ENCODE results near the gene NEAT1. TPM values are rescaled to one million over a fixed set of nuclear protein-coding genes. Genes with fewer than 3 reads are reported as not detected.

Gene NEAT1
- total RNA-seq, 1 donor from 2014 or later = 43.4 TPM

DNA sequence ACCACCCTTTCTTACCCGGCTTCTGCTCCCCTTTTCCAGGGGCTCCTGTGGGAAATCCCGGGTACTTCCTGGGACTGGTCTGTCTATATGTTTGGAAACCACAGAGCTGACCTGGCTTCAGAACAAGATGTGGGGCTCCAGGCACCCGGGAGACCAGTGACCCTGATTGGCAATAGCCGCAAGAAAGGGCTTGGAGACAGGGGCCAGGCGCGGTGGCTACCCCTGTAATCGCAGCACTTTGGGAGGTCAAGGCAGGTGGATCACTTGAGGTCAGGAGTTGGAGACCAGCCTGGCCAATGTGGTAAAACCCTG lies 3.2 kb upstream of the NEAT1 start:
- Mint-ChIP-seq H3K4me1 (ENCODE audit: unreplicated experiment) (peaks cover 69% of the 10 kb centered on the region), H3K36me3 (ENCODE audit: low read depth, unreplicated experiment) (peaks cover 8% of the 10 kb centered on the region), H3K27me3 (ENCODE audit: unreplicated experiment) (peaks cover 35% of the 10 kb centered on the region), H3K9me3 (ENCODE audit: unreplicated experiment) (no peaks in the 10 kb centered on the region), H3K4me3 (ENCODE audit: unreplicated experiment) (no peak overlapping the region), H3K27ac (ENCODE audit: unreplicated experiment) (peak overlapping the region; percentile 100)
- no peak for DNase-seq (ENCODE audit: low spot score)
- no peak for TF ChIP-seq CTCF (IDR thresholded peaks at IDR 0.05; ENCODE audit: unreplicated experiment)

GRCh38 chr11:65419772-65420481 lies 2.7 kb upstream of the NEAT1 start:
- Mint-ChIP-seq H3K27ac (ENCODE audit: unreplicated experiment) (peak overlapping the region; percentile 96), H3K9me3 (ENCODE audit: unreplicated experiment) (no peaks in the 10 kb centered on the region), H3K4me1 (ENCODE audit: unreplicated experiment) (peaks cover 75% of the 10 kb centered on the region), H3K36me3 (ENCODE audit: low read depth, unreplicated experiment) (peaks cover 4% of the 10 kb centered on the region), H3K4me3 (ENCODE audit: unreplicated experiment) (peak overlapping the region; percentile 51), H3K27me3 (ENCODE audit: unreplicated experiment) (peaks cover 36% of the 10 kb centered on the region)
- DNase-seq (ENCODE audit: low spot score) = peak; percentile 37
- no peak for TF ChIP-seq CTCF (IDR thresholded peaks at IDR 0.05; ENCODE audit: unreplicated experiment)

- H3K4me1 Mint-ChIP-seq (ENCODE audit: unreplicated experiment) = peaks cover 77% of the 10 kb centered on the region
- H3K36me3 Mint-ChIP-seq (ENCODE audit: low read depth, unreplicated experiment) = peaks cover 4% of the 10 kb centered on the region
- peak overlapping the region; percentile 48 for H3K4me3 Mint-ChIP-seq (ENCODE audit: unreplicated experiment)
- H3K9me3 Mint-ChIP-seq (ENCODE audit: unreplicated experiment) = no peaks in the 10 kb centered on the region
- TF ChIP-seq CTCF (IDR thresholded peaks at IDR 0.05; ENCODE audit: unreplicated experiment) = no peak
- H3K27ac Mint-ChIP-seq (ENCODE audit: unreplicated experiment) = peak overlapping the region; percentile 96
- DNase-seq (ENCODE audit: low spot score) = no peak
- H3K27me3 Mint-ChIP-seq (ENCODE audit: unreplicated experiment) = peaks cover 33% of the 10 kb centered on the region
Measured at GRCh38 chr11:65420506-65420905, 2.1 kb upstream of the NEAT1 start.

GRCh38 chr11:65420979-65421793 lies 1.4 kb upstream of the NEAT1 start:
- Mint-ChIP-seq H3K27ac (ENCODE audit: unreplicated experiment) (peak overlapping the region; percentile 92), H3K36me3 (ENCODE audit: low read depth, unreplicated experiment) (peaks cover 4% of the 10 kb centered on the region), H3K4me3 (ENCODE audit: unreplicated experiment) (peak overlapping the region; percentile 48), H3K9me3 (ENCODE audit: unreplicated experiment) (no peaks in the 10 kb centered on the region), H3K4me1 (ENCODE audit: unreplicated experiment) (peaks cover 78% of the 10 kb centered on the region), H3K27me3 (ENCODE audit: unreplicated experiment) (peaks cover 33% of the 10 kb centered on the region)
- TF ChIP-seq CTCF (IDR thresholded peaks at IDR 0.05; ENCODE audit: unreplicated experiment) = no peak
- no peak for DNase-seq (ENCODE audit: low spot score)

Measured in endothelial cell (in vitro differentiated cells).